Suprapubic skin (tissue), 4 donors: Measurements from ENCODE around the gene RGS6. TPM values are rescaled to one million over a fixed set of nuclear protein-coding genes. Genes with fewer than 3 reads are reported as not detected.

Experiments used
- DNase-seq, 2 donors: peaks; one replicate each; pipeline ENCODE4 v3.0.0-alpha.2; 2019; ENCODE audit warnings: low spot score in 2 of 2
- H3K27ac ChIP-seq: fragments of 200-600 bp; sonication (generic); one replicate; pipeline ENCODE4 v1.5.1; 2019
- H3K27me3 ChIP-seq: fragments of 200-600 bp; sonication (generic); one replicate; pipeline ENCODE4 v1.5.1; 2019
- H3K36me3 ChIP-seq: fragments of 200-600 bp; sonication (generic); one replicate; pipeline ENCODE4 v1.5.1; 2019
- H3K4me1 ChIP-seq: fragments of 200-600 bp; sonication (generic); one replicate; pipeline ENCODE4 v1.5.1; 2019
- H3K4me3 ChIP-seq: fragments of 200-600 bp; sonication (generic); one replicate; pipeline ENCODE4 v1.5.1; 2019; ENCODE audit warnings: mild to moderate bottlenecking
- H3K9me3 ChIP-seq: fragments of 200-600 bp; sonication (generic); one replicate; pipeline ENCODE4 v1.5.1; 2019
- EP300 ChIP-seq: sonication (generic); formaldehyde crosslinking; IDR thresholded peaks from one replicate; pipeline ENCODE4 v1.6.1; 2017; ENCODE audit warnings: antibody characterized with exemption
- POLR2A ChIP-seq, 2 donors: fragments of 450-650 bp; IDR thresholded peaks; one replicate each; pipeline ENCODE4 v1.6.1; 2017; ENCODE audit warnings: antibody characterized with exemption in 2 of 2, mild to moderate bottlenecking in 2 of 2, moderate library complexity in 2 of 2
- POLR2AphosphoS5 ChIP-seq, 3 donors: sonication (generic); formaldehyde crosslinking; IDR thresholded peaks; one replicate each; pipeline ENCODE4 v1.6.1; 2017; ENCODE audit warnings: antibody characterized with exemption in 3 of 3
- WGBS: methylation state at CpG from one replicate; pipeline ENCODE4 v1.1.5; 2018; 5-methylcytosine and 5-hydroxymethylcytosine counted together
- total RNA-seq, 4 donors: library from RNA; depleted of rRNA; stranded (reverse); fragments of >200 nt; gene quantifications; one replicate each; pipeline ENCODE4 v1.1.0, GENCODE V29; 2016
- TF ChIP-seq, protein P1 (sequence below), 2 donors: fragments of 200-600 bp in 1 of 2; fragments of 450-650 bp in 1 of 2; sonication (generic) in 1 of 2; IDR thresholded peaks; one replicate each; pipeline ENCODE4 v1.5.1; 2016 to 2019; ENCODE audit warnings: antibody characterized with exemption in 2 of 2, mild to moderate bottlenecking in 1 of 2, moderate library complexity in 1 of 2

Gene RGS6
- total RNA-seq, 4 donors from 2014 or later, result 0.08 to 4.4 (median 1.0) TPM

DNA sequence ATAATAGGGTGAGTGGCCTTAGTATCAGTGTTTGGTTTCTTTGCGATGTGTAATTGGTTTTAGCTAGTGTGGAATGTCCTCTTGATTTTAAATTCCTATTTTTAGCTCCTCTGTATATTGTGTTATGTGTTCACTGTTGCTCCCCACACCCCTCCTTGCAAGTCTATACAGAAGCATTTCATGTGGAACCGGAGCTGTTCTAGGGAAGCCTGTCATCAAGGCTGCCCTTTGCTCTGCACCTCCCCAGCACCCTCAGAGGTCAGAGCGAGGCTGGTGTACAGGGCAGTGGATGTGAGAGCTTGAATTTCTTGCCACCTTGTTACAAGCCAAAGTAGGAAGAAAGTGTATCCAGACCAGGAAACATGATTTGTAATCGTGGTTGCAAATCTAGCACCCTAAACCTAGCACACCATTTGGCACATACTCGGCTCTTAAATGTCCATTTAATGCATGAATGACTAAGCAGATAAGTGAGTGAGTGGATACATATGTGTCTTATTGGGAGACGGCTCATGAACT, 376.8 kb downstream of the RGS6 start:
- H3K27ac ChIP-seq, result no peak overlapping the region
- WGBS, result 55% methylated on average over 6 of the region's 6 CpGs
- no peaks in the 10 kb centered on the region for H3K36me3 ChIP-seq
- TF ChIP-seq, protein P1, sequence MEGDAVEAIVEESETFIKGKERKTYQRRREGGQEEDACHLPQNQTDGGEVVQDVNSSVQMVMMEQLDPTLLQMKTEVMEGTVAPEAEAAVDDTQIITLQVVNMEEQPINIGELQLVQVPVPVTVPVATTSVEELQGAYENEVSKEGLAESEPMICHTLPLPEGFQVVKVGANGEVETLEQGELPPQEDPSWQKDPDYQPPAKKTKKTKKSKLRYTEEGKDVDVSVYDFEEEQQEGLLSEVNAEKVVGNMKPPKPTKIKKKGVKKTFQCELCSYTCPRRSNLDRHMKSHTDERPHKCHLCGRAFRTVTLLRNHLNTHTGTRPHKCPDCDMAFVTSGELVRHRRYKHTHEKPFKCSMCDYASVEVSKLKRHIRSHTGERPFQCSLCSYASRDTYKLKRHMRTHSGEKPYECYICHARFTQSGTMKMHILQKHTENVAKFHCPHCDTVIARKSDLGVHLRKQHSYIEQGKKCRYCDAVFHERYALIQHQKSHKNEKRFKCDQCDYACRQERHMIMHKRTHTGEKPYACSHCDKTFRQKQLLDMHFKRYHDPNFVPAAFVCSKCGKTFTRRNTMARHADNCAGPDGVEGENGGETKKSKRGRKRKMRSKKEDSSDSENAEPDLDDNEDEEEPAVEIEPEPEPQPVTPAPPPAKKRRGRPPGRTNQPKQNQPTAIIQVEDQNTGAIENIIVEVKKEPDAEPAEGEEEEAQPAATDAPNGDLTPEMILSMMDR (IDR thresholded peaks at IDR 0.05), result no peak
- no peak for TF ChIP-seq EP300
- TF ChIP-seq POLR2A (IDR thresholded peaks at IDR 0.05), result no peak
- no peak for TF ChIP-seq POLR2AphosphoS5 (IDR thresholded peaks at IDR 0.05)
- H3K4me3 ChIP-seq, result no peak overlapping the region
- H3K4me1 ChIP-seq, result no peaks in the 10 kb centered on the region
- DNase-seq, result no peak
- H3K27me3 ChIP-seq, result no peaks in the 10 kb centered on the region
- peaks cover 4% of the 10 kb centered on the region for H3K9me3 ChIP-seq

DNA sequence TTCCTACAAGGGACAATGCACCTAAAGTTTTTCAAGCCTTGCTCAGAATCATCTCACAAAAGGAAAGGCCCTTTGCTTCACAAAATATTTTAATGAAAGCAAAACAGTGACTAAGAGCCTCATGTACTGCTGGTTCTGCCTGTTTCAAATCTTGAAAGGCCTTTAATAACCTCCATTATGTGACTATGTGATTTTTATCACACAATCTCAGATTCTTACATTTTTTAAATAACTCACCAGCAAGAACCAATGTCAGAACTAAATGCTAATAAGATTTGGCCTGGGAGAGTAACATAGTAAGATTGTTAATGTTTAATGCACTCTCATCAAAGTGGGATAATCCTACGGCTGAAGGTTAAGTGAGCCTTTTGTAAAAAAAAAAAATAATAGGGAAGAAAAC, 378.9 kb downstream of the RGS6 start:
- DNase-seq, result no peak
- TF ChIP-seq, protein P1 (IDR thresholded peaks at IDR 0.05), result no peak
- no peak for TF ChIP-seq POLR2AphosphoS5 (IDR thresholded peaks at IDR 0.05)
- TF ChIP-seq EP300, result no peak
- TF ChIP-seq POLR2A (IDR thresholded peaks at IDR 0.05), result no peak
- no peaks in the 10 kb centered on the region for H3K4me1 ChIP-seq
- H3K9me3 ChIP-seq, result no peaks in the 10 kb centered on the region
- no peaks in the 10 kb centered on the region for H3K27me3 ChIP-seq
- no peak overlapping the region for H3K4me3 ChIP-seq
- no peak overlapping the region for H3K27ac ChIP-seq
- no peaks in the 10 kb centered on the region for H3K36me3 ChIP-seq
- 78% methylated on average over 1 of the region's 1 CpG for WGBS

DNA sequence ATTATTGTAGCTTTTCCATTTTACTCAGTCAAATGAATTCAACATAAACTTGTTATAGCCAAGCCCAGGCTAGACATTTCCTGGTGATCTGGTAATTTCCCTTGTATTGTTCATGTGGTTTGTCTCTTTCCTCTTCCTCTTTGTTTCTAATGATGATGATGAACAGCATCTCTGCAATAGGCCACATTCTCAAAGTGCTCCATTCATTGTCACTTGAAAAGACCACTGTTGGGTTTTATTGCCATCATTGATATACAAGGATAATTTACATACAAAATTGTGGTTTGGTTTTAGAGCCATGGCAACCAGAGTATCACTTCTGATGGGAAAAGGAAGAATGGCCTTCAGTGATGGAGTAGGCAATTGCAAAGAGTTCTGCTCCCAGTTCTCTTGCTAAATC, 379.3 kb downstream of the RGS6 start:
- Histone ChIP-seq H3K27me3 (no peaks in the 10 kb centered on the region), H3K4me3 (no peak overlapping the region)
- DNase-seq, result no peak

DNA sequence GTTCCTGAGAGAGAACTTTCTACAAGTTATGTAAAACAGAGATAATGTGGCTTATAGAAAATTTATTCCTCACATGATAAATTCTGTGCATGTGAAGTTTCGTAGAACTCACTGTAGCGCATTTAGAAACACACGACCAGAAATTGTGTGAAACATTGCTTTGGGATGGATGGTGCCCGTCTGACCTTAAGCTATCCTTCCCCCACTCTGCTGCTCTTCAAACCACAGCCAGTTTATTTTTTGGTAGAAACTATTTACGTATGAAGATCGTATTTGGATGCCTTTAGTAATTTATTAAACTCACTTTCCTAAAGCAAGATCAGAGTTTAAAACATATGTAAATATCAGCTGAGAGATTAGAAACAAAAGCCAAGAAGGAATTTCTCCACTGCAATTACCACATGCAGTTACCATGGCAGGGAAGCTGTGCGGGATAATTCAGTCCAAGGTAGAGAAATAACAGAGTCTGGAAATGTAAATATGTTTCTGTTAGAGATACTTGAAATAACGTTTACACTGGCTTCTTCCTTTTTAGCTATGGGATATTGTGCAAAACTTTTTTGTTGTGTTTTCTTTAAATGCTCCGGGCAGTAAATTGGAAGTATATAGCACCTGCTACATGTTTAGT, 382.7 kb downstream of the RGS6 start:
- H3K4me1 ChIP-seq, result no peaks in the 10 kb centered on the region
- no peak overlapping the region for H3K27ac ChIP-seq
- no peaks in the 10 kb centered on the region for H3K9me3 ChIP-seq
- H3K27me3 ChIP-seq, result no peaks in the 10 kb centered on the region
- TF ChIP-seq EP300 (no peak), POLR2A (IDR thresholded peaks at IDR 0.05) (no peak), POLR2AphosphoS5 (IDR thresholded peaks at IDR 0.05) (no peak)
- TF ChIP-seq, protein P1 (IDR thresholded peaks at IDR 0.05), result no peak
- 50% methylated on average over 9 of the region's 9 CpGs for WGBS
- no peak for DNase-seq
- no peaks in the 10 kb centered on the region for H3K36me3 ChIP-seq
- H3K4me3 ChIP-seq, result no peak overlapping the region

More for the DNA sequence above, 379.3 kb downstream of the RGS6 start:
- no peaks in the 10 kb centered on the region for H3K4me1 ChIP-seq
- H3K9me3 ChIP-seq, result no peaks in the 10 kb centered on the region
- H3K27ac ChIP-seq, result no peak overlapping the region
- H3K36me3 ChIP-seq, result no peaks in the 10 kb centered on the region
- no peak for TF ChIP-seq POLR2A (IDR thresholded peaks at IDR 0.05)
- TF ChIP-seq, protein P1 (IDR thresholded peaks at IDR 0.05), result no peak
- no peak for TF ChIP-seq POLR2AphosphoS5 (IDR thresholded peaks at IDR 0.05)
- no peak for TF ChIP-seq EP300

DNA sequence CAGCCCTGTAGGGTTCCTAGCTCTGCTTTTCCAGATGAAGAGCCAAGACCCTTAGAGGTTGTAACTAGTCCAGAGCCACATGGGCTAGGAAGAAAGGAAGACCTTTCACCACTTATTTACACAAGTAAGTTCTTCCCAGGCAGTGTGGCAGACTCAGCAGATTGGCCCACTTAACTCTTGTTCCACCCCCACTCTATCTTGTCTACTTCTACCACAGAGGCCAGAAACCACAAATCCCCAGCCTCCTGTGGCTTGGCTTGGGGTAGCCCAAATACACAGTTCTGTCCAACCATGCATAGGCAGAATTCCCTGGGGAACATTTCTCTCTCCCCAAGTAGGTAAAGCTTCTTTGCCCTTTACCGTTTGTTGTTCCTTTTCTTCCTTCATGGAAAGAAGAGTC, 383.5 kb downstream of the RGS6 start:
- no peaks in the 10 kb centered on the region for H3K9me3 ChIP-seq
- no peak overlapping the region for H3K4me3 ChIP-seq
- H3K27ac ChIP-seq, result no peak overlapping the region
- DNase-seq, result no peak
- no peaks in the 10 kb centered on the region for H3K27me3 ChIP-seq
- H3K36me3 ChIP-seq, result no peaks in the 10 kb centered on the region
- WGBS, result 59% methylated on average over 1 of the region's 1 CpG
- TF ChIP-seq POLR2AphosphoS5 (IDR thresholded peaks at IDR 0.05) (no peak), EP300 (no peak), POLR2A (IDR thresholded peaks at IDR 0.05) (no peak)
- TF ChIP-seq, protein P1 (IDR thresholded peaks at IDR 0.05), result no peak
- no peaks in the 10 kb centered on the region for H3K4me1 ChIP-seq
